Measurements from ENCODE around the gene KCTD3.

The KCTD3 gene

DNA sequence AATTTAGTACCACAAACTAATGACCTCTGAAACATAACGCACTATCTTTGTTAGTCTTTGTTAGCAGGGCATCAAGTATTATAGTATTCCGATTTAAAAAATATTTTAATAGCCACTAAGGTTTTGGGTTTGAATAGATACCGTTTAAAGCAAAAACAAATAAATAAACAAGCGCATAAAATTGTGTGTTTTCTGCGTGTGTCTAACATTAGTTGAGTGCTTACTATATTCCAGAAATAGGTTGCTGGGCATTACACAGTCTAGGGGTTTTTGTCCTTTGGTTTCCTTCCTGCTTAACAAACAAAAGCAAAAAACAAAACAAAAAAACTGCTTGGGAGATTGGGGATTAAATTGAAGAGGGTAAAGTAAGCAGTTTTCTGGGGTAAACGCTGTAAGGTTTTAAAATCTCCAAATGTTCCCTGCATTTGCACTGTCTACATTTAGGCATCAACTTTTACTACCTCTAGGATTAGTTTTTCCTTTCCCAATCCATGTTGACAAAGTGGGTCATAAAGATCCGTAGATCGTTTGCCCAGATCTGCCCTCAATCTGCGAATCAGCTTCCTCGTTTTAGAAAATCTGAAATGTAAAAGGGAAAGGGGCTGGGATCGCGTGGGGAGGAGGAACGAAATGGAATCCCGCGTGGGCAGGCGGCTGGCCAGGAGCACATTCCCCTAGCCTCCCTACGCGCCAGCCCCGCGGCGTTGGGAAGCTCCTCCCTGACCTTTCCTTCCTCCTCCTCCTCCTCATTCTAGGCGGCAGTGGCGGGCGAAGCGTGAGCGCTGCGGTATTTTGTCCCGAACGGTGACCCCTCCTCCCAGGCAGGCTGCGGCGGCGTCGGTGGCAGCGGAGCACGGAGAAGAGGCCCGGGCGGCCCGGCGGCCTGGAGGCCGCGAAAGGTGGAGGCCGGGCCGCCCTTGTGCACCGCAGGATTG, at the start of gene KCTD3:
KCTD3 (plus strand) TSS at position 749 of the 935 bp plus-strand sequence. CDS start 382 bp downstream, outside the sequence.
- DNase-seq, result peak; percentile 69

DNA sequence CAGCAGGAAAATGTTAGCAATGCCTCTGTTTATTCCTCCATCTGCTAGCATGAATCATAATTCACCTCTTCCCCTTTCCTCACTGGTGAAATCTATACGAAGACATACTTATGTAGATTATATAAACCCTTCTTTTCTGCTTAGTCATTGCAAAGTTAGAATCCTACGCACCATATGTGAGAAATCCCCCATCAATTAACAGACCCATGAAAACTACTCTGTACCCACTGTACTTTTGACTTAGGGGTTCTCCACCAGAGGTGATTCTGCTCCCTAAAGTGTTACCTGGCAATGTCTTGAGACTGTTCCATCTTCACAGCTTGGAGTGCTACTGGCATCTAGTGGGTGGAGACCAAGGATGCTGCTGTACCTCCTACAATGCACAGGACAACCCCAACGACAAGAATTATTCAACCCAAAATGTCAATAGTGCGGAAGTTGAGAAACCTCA, 49.6 kb upstream of the KCTD3 start:
- DNase-seq, result no peak

DNA sequence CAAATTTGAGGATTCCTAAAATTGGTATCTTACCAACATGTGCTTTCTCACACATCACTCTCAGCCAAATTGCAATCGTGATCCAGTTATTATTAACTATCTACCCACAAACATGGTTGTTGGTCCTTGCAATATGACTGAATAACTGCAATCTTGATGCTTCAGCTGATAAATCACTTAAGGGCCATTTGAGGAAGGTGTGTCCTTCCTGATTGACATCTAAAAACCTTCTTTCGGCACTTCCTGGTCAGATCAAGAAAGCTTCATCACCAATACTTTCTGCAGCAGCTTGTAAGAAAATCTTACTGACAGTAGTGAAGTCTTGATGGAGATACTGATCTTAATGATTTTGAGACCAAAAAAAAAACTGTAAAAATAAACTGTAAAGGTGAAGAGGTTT, 48.5 kb upstream of the KCTD3 start:
- no peak for DNase-seq

DNA sequence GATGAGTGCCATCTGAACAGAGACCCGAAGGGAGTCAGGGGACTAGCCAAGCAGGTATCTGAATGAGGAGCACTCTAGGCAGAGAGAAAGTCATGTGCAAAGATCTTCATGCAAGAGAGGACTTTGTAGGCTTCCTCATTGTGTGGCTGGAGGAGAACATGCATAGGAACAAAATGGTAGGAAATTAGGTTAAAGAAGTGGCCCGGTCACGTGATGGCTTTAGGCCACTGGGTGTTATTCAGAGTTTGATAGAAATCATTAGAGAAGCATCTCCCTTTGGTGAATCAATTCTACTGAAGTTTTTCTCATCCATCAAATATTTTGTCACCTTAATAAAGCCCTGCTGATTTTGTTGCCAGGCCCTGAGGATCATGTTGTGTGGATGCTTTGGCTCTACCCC, 45.8 kb upstream of the KCTD3 start:
- no peak for DNase-seq

DNA sequence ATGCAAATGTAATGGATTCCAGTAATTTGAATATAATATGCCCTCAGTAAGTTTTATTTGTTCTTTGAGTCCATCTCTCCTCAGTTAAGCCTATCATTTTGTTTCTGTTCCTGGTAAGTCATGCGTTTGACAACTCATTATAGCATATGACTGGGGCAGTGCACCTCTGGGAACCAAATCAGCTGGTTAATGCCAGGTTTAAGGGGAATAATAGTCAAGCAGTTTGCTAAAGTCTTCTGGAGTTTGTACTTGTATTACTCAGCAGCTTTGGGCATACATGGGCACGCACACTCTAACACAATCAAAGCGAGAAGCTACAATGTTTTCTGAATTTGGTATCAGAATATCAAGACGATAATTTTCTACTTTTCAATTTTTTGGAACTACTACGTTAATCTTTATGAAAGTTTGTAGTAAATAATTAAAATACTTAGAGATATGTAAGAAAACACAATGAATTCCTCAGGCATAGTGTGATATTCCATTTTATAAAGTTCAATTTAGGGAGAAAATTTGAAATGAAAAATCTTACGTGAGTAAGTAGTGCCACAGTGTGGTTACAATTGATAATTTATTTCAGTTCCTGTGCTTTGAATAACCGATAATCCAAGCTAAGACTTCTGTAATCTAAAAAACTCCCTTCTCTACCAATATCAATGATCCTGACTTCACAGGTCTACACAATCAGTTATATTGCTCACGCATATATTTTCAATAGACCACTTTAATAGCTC, 43.8 kb upstream of the KCTD3 start:
- no peak for DNase-seq

DNA sequence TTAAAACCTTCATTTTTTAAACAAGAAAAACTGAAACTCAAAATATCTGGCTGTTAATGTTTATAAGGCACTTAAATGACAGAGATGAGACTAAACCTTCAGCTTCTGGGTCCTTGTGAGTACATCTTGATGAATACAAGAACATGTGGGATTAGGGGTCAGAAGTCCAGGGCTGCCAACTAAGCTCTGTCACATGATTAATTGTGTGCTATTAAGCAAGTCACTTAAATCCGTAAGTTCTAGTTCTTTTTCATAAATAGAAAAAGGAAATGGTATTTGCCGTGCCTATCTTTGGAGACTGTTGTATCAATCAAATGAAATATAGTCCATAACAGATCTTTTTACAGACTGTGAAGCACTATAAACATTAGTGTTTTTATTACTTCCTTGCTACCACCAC, 43.2 kb upstream of the KCTD3 start:
- no peak for DNase-seq

DNA sequence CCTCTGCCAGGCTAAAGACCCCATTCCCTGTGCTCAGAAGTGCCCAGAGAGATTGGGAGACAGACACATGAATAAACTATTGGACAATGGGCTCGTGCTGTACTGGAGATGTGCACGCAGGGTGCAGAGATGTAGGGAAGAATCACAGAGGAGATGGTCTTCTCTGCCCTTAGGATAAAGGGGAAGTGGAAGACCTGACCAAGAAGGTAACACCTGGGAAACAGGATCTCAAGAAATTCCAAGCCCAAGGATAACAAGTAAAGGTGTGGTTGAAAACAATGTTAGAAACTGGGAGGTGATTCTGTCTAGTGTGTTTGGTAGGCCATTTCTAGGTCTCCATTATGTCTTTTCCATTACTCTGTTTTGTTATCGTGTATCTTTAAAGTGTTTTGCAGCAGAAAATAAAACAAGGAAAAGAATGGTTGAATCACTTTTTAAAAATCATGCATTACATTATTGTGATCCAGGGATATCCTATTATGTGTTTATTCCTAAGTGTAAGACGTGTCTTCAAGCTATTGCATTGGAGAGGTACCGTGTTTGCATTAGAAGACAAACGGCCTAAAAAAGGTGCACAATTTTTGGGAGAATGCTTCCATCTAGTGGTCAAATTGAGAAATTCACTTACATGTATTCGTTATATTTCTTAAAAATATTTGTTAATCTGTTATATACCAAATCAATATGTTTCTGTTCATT, 40.8 kb upstream of the KCTD3 start:
- no peak for DNase-seq

DNA sequence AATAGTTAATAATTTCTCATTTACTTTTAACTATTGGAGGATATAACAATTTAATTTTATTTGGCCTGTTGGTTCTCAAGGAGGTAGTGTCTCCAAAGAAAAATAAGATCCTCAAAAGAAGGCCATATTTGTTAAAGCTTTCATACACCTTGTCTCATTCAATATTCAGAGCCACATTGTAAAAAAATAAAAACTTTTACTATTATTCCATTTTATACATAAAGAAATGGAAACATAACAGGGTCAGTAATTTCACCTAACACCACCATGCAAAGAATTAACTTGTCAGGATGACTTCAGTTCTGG, 40.3 kb upstream of the KCTD3 start:
- DNase-seq, result no peak

DNA sequence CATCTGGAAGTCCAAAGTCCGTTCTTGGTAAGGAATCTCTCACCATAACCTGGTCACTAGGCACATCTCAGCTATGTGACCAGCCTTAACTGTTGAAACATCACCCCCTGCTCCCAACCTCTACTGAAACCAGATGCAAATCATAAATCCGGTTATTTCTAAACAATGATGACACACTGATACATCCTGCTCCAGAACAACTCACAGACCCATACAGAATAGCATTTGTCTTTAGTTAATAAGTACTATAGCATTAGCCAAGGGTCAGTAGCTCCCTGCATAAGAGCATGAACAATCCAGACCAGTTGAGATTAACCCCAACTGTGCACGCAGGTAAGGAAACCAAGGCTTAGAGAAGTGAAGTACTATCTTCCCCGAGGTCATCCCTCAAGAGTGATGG, 38.0 kb upstream of the KCTD3 start:
- DNase-seq, result no peak

DNA sequence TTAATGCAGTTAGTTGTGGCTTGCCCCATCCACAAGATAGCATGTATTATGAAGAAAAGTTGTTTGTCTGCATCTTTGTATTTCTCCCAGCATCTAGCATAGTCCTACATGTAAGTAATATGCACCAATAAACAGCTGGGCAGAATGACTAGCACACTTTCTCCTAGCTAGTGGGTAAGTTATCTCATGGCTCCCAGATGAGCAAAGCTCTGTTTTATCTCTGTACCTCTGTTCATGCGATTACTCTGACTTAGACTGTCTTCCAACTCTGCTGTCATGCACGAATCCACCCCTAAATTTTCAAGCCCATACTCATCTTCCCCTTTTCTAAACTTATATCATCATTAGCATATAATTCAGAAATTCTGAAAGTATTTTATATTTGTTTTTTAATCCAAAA, 37.5 kb upstream of the KCTD3 start:
- no peak for DNase-seq

DNA sequence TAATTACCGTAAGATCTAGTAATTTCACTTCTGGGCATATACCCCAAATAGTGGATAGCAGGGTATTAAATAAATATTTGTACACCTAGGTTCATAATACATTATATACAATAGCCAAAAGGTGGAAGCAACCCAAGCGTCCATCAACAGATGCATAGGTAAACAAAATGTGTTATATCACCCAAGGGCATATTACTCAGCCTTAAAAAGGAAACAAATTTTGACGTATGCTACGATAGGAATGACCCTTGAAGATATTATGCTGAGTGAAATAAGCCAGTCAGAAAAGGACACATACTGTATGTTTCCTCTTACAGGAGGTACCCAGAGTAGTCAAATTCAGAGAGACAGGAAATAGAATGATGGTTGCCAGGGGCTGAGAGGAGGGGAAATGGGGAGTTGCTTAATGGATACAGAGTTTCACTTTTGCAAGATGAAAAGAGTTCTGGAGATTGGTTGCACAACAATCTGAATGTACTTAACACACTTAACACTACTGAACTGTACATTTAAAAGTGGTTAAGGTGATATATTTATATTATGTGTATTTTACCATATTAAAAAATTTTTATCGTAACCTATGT, 36.6 kb upstream of the KCTD3 start:
- DNase-seq, result no peak

DNA sequence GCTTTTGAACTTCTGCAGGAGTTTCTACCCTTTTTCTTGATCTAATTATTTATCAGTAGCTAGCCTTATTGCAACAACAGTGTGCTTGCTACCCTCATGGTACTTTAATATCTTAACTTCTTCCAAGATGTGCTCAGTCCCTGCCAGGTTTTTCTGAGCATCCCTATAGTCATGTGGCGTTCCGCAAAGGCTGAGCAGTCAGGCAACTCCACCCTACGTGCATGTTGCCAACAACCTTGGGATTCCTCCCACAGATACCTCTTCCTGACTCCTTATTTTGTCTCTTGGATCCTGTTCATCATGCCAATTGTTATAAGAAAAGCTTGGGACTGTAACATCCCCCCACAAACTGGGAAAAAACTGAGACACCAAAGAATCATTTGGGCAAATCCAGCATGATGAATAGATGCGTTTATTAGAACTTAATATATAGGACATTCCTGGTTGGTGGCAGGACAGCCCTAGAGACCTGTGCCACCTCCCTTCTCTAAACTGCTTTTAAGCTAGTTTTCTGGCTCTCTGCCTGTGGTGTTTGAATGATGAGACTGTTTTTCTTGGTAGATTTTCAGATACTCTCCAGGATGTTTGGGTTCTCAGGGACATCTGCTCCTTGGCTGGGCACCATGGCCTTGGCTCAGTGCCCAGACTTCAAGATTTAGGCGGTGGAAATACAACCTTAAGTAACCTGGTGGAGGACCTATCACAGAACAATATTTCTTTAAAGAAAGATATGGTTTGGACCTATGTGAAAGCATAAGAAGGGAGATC, 27.1 kb upstream of the KCTD3 start:
- DNase-seq, result no peak

DNA sequence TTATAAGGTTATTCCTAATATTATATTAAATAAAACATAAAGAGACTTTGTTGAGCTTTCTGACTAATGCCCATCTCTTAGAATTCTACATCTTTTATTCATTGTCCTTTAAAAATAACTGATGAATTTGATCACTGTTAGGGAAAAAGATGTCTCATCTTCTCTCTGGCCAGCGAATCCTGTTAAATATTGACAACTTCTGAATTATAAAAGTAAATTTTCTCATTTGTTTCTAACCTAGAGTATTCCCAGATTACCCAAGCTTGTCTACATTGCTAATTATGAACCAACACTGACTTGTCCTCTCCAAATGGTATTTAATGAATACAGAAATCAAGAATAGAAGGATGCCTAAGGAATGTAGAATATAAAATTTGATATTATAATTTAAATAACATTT, 24.8 kb upstream of the KCTD3 start:
- DNase-seq, result no peak

DNA sequence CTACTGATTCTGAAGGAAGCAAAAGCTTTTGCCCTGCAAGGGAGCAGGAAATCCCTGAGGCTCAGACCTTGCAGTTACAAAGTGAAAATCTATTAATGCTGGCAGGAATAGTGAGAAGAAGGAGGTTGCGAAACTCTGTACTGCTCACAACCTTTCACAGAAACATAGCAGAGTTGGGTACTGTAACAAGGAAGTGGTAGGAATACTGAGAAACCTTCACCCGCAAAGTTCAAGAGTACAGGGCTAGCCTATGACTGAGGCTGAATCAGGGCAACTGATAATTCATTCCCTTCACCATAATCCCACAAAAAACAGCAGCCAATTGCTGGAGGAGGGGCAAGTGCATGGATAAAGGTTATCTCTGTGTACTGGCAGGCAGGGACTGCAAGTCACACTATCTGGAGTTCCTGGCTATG, 23.9 kb upstream of the KCTD3 start:
- no peak for DNase-seq

DNA sequence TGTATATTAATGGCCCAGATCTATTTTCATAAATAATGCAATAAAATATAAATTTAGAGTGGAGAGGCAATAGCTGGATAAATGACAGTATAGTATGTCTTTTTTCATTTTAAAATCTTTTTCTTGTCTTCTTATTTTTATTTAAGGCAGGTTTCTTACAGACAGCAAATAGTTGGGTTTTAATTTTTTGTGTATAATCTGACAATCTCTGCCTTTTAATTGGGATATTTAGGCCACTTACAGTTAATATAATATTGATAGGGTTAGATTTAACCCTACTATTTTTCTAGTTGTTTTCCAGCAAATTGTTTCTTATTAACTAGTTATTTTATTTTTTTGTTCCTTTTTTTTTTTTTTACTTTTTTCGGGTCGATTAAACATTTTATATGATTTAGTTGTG, 23.3 kb upstream of the KCTD3 start:
- DNase-seq, result no peak

DNA sequence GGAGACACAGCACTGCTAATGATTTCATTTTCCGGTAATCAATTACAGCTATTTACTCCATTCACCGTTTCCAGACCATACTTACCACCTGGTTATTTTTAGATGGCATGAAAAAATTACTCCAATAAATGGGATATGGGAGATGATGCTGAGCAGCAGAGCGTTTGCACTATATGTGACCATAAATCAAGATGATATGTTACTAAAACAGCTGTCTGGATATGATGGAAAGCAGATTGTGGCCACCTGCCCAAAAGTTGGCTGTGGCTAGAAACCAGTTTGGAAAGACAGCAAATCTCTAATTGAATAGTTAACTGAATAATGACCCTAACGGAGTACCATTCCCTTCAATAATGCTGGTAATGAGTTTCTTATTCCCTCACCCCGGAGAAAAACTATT, 22.5 kb upstream of the KCTD3 start:
- DNase-seq, result no peak

DNA sequence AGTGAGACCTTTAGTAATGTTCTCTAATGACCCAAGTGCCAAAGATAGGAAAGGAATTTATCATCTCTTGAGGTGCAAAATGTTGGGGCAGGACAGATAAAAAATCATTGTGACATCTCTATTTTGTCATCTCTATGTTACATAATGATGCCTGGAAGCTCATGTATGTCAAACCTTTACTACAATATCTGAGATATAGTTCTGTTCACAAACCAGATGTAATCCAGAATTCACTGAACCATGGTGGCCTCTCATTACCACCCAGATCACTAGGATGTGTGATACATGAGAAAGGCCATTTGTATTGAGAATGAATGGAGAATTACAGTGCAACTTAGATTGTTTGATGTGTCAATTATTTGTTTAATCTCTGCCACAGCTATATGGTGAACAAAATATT, 22.0 kb upstream of the KCTD3 start:
- DNase-seq, result no peak

DNA sequence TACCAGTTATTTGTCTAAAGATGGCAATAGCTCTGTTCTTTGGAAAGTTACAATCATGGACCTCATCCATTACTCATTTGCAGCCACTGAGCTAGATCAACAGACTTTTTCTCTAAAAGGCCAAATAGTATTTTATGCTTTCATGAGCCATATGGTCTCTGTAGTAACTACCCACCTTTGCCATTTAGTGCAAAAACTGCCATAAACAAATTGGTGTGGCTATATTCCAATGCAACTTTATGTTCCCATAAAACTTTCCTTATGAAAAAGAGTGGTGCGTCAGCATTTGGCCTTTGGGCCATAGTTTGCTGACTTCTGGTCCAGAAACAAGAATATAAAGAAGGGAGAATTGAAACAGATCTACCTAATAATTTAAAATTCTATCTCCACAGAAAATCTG, 20.1 kb upstream of the KCTD3 start:
- DNase-seq, result no peak

DNA sequence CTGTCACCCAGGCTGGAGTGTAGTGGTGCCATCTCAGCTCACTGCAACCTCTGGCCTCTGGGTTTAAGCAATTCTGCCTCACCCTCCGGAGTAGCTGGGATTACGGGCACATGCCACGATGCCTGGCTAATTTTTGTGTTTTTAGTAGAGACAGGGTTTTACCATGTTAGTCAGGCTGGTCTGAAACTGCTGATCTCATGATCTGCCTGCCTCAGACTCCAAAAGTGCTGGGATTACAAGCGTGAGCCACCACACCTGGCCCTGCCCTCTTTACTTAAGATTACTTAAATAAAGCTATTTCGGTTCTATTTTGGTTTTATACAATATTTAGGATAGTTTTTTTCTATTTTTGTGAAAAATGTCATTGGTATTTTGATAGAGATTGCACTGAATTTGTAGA, 15.3 kb upstream of the KCTD3 start:
- DNase-seq, result no peak

DNA sequence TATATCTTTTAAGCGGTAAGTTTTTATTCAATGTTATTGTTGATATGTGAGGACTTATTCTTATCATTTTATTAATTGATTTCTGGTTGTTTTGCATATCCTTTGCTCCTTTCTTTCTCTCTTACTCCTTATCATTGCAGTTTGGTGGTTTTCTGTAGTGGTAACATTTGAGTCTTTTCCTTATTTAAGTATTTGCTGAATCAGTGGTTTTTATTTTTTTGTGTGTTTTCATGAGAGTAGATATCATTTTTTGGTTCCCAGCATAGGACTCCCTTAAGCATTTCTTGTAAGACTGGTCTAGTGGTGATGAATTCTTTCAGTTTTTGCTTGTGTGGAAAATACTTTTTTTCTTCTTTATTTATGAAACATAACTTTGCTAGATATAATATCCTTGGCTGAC, 12.2 kb upstream of the KCTD3 start:
- DNase-seq, result no peak

DNA sequence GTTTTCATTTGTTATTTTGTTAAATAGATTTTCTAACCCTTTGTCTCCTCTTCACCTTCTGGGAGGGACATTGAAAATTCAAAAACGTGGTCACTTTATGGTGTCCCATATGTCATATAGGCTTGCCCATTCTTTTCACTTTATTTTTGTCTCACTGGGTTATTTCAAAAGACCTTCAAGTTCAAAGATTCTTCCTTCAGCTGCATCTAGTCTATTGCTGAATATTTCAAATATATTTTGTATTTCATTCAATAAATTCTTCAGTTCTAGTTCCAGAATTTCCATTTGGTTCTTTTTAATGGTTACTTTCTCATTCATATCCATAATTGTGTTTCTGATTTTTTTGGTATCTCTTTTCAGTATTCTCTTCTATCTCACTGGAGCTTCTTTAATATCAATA, 11.6 kb upstream of the KCTD3 start:
- DNase-seq, result no peak

DNA sequence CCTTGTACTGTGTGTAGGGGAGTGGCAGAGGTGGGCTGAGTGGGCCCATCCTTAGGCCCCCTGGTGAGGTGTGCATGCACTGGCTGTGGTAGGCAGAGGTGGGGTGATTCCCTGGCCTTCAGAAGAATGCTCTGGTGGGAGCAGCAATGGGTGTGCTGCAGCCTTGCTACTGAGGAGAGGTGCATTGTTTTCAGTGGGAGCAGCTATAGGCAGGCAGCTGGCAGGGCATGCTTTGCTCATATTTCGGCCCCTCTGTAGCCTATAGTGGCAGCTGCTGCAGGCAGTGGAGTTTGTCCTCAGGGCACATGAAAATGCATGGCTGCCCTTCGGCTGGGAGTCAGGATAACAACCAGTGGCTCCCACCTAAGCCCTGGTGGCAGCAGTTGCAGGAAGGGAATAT, 10.1 kb upstream of the KCTD3 start:
- DNase-seq, result no peak

DNA sequence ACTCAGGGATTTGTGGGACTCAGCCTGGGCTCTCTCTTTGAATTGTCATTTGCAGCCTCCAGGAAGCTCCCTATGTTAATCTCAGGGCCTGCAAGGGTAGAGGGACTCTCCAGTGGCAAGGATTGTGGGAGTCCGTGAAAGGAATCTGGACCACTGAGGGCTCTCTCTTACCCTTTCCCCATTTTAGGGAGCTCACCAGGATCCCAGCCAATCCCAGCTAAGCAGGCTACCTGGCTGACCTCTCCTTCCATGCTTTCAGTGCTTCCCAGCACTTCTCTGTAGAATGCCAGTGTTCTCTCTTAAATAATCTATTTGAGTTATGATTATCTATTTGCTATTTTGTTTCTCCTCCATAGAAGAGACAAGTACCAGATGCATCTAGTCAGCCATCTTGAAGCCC, 9.6 kb upstream of the KCTD3 start:
- no peak for DNase-seq
